NOMO-1 (cell line): ENCODE results near the gene DNAH14.
"Not testable (repeated sequence)": the region's sequence is repeated elsewhere in the genome, so short reads cannot be mapped to it uniquely, and the experiment has no call there.

Experiments
- DNase-seq, 2 experiments: peaks; one replicate each; lab custom pipeline; 2025; ENCODE audit not compliant: unreplicated experiment in 2 of 2; lab: John Stamatoyannopoulos, UW

The DNAH14 gene

GRCh38 chr1:225232930-225233329 lies 303.5 kb downstream of the DNAH14 start:
- DNase-seq = not testable (repeated sequence)

GRCh38 chr1:225242611-225243010 lies 313.1 kb downstream of the DNAH14 start:
- DNase-seq = no peak

GRCh38 chr1:225250432-225250831 lies 321.0 kb downstream of the DNAH14 start:
- peak; percentile 94 to 98 for DNase-seq

DNA sequence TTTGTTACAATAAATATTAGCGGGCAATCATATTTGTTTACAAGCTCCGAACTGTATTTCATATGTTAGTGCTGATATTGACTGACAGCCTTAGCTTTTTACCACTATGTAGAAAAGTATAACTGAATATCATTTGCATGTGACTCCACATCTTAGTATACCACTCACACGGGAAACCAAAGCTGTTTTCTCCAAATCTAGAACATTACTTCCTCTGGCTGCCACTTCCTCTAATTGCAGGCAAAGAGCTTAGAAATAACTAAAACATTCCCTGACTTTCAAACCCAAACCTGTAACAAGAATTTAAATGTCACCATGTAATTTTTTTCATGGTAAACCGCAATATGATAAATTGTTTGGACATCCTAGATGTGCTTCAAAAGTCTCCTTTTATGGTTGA lies 323.7 kb downstream of the DNAH14 start:
- peak in 1 of 2 experiments; percentile 27 for DNase-seq

- DNase-seq = no peak
Observed at GRCh38 chr1:225253784-225254183, 324.3 kb downstream of the DNAH14 start.

GRCh38 chr1:225254676-225255075 lies 325.2 kb downstream of the DNAH14 start:
- DNase-seq = no peak

DNA sequence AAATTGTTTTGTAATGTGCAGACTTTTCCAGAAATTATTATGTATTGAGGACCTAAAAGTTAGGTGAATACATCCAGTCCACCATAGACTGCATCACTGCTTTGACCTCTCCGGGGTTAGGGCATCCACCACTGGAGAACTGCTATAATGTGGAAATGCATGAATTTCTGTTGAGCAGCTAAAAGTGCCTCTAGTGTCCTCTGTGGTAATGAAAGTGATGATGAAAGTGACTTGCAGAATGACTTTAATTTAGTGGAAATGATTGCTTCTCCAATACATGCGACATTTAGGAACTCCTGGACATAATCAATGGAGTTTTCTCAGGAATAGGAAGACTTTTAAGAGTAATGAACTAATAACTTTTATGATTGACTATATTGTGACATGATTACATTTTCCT lies 327.6 kb downstream of the DNAH14 start:
- DNase-seq = no peak

GRCh38 chr1:225258811-225259210 lies 329.3 kb downstream of the DNAH14 start:
- peak in 1 of 2 experiments; percentile 22 for DNase-seq

DNA sequence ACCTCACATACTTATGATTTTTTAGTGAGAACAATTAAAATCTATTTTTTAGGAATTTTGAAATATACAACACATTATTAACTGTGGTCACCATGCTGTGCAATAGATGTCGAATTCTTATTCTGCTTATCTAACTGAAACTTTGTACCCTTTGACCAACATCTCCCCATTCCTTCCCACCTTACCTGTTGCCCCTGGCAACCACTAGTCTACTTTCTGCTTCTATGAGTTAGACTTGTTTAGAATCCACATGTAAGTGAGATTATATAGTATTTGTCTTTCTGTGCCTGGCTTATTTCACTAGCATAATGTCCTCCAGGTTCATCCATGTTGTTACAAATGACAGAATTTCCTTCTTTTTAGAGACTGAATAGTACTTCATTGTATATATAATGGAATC lies 330.1 kb downstream of the DNAH14 start:
- DNase-seq = no peak

GRCh38 chr1:225260319-225260718 lies 330.8 kb downstream of the DNAH14 start:
- no peak for DNase-seq

DNA sequence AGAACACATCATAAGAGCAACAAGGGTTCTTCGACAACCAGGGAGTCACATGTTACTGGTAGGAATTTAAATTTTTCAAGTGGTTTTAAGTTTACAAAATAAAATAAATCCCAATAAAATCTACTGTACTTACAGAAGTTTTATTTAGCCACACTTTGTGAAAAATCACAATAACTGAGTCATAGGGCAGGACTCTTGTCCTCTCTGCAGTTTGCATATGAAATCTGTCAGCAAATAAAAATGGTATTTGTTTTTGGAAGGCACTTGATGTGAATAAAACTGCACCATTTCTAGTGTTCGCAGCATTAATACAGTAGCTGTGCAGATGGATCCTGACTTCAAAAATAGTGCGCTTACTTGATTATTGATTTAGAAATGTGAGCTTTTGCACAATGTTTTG lies 348.0 kb downstream of the DNAH14 start:
- DNase-seq = no peak

- DNase-seq = no peak
Observed at GRCh38 chr1:225280563-225280962, 351.1 kb downstream of the DNAH14 start.

- no peak for DNase-seq
Observed at GRCh38 chr1:225290244-225290643, 360.8 kb downstream of the DNAH14 start.

- DNase-seq = no peak
Observed at GRCh38 chr1:225299624-225300023, 370.1 kb downstream of the DNAH14 start.

DNA sequence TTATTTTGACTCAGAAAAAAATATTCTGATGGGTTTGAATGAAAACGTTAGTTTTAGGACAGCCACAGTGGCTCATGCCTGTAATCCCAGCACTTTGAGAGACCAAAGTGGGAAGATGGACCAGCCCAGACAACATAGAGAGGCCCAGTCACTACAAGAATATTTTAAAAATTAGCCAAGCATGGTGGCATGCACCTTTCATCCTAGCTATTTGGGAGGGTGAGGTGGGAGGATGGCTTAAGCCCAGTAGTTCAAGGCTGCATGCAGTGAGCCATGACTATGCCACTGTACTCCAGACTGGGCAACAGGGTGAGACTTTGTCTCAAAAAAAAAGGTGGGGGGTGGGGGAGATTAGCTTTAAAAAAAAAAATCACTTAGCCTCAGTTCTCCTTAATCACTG lies 370.9 kb downstream of the DNAH14 start:
- no peak for DNase-seq

DNA sequence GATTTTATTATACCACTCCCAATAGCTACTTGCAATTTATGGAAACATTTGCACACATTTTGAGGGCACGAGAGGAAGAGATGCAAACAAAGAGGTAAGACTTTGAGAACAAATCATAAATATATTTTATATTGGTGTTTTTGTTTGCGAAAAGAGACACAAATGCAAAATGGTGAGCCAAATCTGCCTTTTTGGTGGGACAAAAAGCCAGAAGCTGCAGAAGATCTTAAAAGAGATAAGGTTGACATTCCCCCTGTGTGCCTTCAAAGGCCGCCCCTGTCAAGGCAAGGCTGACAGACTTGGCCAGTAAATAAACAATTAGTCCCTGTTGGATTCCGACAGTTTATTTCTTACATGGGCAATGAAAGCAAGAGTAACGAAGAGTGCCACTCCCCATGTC lies 375.5 kb downstream of the DNAH14 start:
- no peak for DNase-seq

DNA sequence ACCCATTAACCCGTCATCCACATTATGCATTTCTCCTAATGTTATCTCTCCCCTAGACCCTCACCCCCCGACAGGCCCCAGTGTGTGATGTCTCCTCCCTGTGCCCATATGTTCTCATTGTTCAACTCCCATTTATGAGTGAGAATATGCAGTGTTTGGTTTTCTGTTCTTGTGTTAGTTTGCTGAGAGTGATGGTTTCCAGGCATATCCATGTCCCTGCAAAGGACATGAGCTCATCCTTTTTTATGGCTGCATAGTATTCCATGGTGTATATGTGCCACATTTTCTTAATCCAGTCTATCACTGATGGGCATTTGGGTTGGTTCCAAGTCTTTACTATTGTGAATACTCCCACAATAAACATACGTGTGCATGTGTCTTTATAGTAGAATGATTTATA lies 381.1 kb downstream of the DNAH14 start:
- DNase-seq = not testable (repeated sequence)

DNA sequence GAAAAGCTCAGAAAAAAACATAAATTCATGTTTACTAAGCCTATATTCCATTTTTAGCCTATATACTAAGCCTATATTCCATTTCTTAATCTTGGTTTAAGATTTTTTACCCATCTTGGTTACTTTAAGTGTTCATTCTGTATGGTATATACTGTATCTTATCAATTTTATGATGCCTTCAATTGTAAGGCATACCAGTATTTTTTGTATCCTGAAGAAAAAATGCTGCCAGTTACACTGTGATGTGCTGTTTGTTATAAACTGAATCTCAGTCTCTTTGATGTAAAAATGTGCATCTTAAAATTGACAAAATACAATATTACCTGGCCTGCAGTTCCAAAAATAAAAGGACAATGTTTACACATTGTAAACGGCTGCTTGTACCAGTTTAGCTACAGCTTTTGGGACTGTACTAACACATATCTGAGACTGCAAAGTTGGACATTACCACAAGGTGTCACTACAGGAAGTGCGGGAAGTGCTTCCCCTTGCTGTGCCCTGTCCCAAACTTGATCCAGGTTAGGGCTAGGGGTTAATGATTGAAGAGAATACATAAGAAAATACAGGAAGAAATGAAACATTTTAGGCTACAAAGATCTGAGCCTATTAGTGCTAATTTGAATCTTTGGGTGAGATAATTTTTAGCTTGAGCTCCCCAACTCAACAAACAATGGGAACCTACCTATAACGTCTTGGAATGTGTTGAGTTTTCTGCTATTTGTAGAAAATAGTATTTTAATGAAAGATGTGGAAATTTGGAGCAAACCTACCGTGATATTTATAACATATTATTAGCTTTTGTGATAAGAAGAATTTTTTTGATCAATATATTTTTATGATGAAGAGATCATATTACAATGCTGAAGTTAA lies 389.5 kb downstream of the DNAH14 start:
- peak in 1 of 2 experiments; percentile 42 for DNase-seq

DNA sequence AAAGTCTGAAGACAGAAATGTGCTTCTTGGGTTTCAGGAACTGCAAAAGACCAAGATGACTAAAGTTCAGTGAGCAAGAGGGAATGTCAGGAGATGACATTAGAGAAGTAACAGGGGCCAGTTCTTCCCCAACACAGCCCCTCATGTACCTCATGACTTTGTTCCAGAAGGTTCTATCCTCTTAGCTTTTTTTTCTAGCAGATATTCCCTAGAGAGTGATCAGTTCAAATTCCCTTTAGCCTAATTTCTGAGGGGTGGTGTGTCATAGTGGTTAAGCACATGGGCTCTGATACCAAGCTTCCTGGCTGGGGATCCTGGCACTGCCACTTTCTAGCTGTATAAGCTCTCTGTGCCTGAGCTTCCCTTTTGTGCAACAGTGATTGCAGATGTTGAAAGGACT lies 390.4 kb downstream of the DNAH14 start:
- no peak for DNase-seq

DNA sequence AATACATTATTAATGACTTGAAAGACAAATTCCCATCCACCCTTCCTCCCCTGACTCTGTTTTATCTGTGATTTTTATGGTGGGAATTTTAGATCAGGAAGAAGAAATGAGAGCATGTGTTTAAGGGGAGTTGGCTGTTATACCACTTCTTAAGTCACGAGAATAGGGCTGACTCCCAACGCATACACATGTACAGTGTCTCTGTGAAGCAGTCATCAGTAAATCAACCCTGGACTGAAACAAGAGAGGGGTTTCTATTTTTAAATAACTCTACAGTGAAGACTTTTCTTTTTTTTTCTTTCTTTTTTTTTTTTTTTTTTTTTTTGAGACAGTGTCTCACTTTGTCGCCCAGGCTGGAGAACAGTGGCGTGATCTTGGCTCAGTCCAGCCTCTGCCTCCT lies 392.3 kb downstream of the DNAH14 start:
- no peak for DNase-seq

DNA sequence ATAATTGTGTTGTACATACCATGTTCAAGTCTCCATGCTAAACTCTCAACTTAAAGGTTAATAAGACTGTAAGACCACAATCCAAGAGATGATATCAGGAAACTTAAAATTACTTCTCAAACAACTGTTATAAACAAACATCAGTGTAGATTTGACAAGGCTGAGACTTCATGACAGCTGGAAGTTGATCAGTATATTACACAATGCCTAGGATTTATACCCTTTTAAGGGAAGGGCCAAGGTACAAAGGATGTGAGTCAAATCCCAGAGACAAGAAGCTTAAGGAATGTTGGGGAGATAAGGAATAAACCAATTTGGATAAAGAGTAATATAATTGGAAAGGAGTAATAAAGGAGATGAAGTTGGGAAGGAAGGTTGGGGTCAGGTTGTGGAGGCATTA lies 399.6 kb downstream of the DNAH14 start:
- DNase-seq = no peak

DNA sequence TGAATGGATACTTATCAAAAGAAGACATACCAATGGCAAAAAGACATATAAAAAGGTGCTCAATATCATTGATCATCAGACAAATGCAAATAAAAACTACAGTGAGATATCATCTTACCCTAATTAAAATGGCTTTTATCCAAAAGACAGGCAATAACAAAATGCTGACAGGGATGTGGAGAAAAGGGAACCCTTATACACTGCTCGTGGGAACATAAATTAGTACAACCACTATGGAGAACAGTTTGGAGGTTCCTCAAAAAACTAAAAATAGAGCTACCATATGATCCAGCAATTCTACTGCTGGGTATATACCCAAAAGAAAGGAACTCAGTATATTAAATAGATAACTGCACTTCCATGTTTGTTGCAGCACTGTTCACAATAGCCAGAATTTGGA lies 400.5 kb downstream of the DNAH14 start:
- DNase-seq = not testable (repeated sequence)

DNA sequence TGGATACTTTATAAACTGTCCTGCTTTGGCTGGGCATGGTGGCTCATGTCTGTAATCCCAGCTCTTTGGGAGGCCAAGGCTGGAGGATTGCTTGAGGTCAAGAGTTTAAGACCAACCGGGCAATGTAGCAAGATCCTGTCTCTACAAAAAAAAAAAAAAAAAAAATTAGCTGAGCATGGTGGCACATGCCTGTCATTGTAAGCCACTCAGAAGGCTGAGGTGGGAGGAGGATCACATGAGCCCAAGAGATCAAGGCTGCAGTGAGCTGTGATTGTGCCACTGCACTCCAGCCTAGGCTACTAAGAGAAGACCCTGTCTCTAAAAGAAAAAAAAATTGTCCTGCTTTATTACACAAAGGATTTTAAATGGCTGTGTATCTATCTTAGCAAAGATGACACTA lies 403.2 kb downstream of the DNAH14 start:
- no peak for DNase-seq
